Glutamatergic neuron (in vitro differentiated cells): ENCODE data around the gene PRSS22. TPM values are rescaled to one million over a fixed set of nuclear protein-coding genes. Genes with fewer than 3 reads are reported as not detected.

ENCODE experiments used
- DNase-seq: peaks from one replicate; pipeline ENCODE4 v3.0.0; 2022
- H3K27ac Mint-ChIP-seq: one replicate; pipeline ENCODE4 v1.8.0; 2020; ENCODE audit warnings: mild to moderate bottlenecking, mixed read lengths, inconsistent platforms; ENCODE audit not compliant: unreplicated experiment
- H3K27me3 Mint-ChIP-seq: one replicate; pipeline ENCODE4 v1.8.0; 2020; ENCODE audit warnings: mild to moderate bottlenecking, moderate library complexity, mixed read lengths, inconsistent platforms; ENCODE audit not compliant: unreplicated experiment
- H3K36me3 Mint-ChIP-seq: one replicate; pipeline ENCODE4 v1.8.0; 2020; ENCODE audit warnings: mild to moderate bottlenecking, mixed read lengths, inconsistent platforms; ENCODE audit not compliant: unreplicated experiment
- H3K4me1 Mint-ChIP-seq: one replicate; pipeline ENCODE4 v1.8.0; 2020; ENCODE audit warnings: mild to moderate bottlenecking, low read depth, mixed read lengths, inconsistent platforms; ENCODE audit not compliant: unreplicated experiment
- H3K4me3 Mint-ChIP-seq: one replicate; pipeline ENCODE4 v1.8.0; 2020; ENCODE audit warnings: mild to moderate bottlenecking, mixed read lengths, inconsistent platforms; ENCODE audit not compliant: unreplicated experiment
- H3K9me3 Mint-ChIP-seq: one replicate; pipeline ENCODE4 v1.8.0; 2020; ENCODE audit warnings: mild to moderate bottlenecking, moderate library complexity, mixed read lengths, inconsistent platforms; ENCODE audit not compliant: unreplicated experiment
- total RNA-seq: library from RNA; stranded (reverse); fragmentation: NEBNext Ultra II Directional; extraction: Animal tissue kit (Norgen Biotek cat#: 25700); gene quantifications from one replicate; pipeline ENCODE4 v1.2.1, GENCODE V29; 2021; ENCODE audit not compliant: unreplicated experiment
- TF ChIP-seq, protein P1 (sequence below): fragments of 200-600 bp; sonication (generic); IDR thresholded peaks from one replicate; pipeline ENCODE4 v1.5.0; 2021; ENCODE audit not compliant: partially characterized antibody, unreplicated experiment

The PRSS22 gene
- total RNA-seq, 1 donor from 2014 or later: not detected

DNA sequence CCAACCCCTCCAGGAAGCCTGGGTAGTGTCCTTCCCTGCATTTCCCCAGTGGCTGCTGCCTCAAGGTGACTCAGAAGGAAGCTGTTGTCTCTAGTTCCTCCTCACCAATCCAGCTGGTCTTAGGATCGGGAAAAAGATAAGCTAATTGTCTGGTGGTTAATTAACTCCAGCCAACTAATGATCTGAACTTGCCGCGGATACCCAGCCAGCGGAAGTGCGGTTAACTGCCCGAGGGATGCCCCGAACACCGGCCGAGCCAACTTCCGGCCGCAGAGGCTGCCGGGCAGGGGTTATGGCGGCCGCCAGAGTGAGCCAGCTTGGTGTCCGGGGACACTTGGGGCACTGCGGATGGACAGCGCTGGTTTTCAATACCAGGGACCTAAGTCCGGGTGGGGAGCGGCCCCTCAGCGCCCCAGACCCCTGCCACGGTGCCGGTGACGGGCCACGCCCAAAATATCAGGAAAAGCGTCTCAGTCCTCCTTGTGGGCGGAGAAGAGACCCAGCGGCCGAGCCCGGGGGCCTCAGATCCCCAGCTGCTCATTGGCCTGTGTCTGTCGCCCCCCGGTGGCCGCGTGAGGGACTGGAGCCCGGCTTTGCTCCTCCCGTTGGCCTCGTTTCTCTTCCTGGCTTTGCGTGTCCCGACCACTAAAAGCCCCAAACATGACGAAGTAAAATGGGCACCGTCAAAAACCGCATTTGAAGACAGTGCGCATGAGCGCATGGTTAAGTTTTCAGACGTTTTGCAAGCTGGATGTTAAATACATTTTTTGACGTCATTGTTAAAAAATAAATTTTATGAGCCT lies 10.2 kb upstream of the PRSS22 start:
- Mint-ChIP-seq H3K27me3 (peaks cover 11% of the 10 kb centered on the region), H3K9me3 (peaks cover 4% of the 10 kb centered on the region), H3K27ac (peak overlapping the region; percentile 73), H3K4me1 (no peaks in the 10 kb centered on the region), H3K4me3 (peak overlapping the region; percentile 91), H3K36me3 (no peaks in the 10 kb centered on the region)
- TF ChIP-seq, protein P1, sequence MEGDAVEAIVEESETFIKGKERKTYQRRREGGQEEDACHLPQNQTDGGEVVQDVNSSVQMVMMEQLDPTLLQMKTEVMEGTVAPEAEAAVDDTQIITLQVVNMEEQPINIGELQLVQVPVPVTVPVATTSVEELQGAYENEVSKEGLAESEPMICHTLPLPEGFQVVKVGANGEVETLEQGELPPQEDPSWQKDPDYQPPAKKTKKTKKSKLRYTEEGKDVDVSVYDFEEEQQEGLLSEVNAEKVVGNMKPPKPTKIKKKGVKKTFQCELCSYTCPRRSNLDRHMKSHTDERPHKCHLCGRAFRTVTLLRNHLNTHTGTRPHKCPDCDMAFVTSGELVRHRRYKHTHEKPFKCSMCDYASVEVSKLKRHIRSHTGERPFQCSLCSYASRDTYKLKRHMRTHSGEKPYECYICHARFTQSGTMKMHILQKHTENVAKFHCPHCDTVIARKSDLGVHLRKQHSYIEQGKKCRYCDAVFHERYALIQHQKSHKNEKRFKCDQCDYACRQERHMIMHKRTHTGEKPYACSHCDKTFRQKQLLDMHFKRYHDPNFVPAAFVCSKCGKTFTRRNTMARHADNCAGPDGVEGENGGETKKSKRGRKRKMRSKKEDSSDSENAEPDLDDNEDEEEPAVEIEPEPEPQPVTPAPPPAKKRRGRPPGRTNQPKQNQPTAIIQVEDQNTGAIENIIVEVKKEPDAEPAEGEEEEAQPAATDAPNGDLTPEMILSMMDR: peak; percentile 95
- DNase-seq: peak; percentile 98

DNA sequence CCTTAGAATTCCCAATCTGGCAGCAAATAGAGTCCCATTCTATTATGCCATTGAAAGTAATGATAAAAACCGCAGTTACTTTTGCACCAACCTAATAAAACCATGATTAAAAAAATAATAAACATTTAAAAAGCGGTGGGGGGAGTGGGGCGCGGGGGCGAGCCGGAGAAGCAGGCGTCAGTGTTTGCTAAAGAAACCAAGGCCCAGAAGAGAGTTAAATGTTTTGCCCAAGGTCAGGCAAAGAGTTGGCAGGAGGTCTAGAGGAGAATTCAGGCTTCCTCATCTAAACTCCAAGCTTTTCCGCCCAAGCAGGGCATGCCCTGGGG lies 9.7 kb upstream of the PRSS22 start:
- Mint-ChIP-seq H3K9me3 (peaks cover 4% of the 10 kb centered on the region), H3K27ac (peak overlapping the region; percentile 73), H3K4me1 (no peaks in the 10 kb centered on the region), H3K4me3 (peak overlapping the region; percentile 91), H3K36me3 (no peaks in the 10 kb centered on the region), H3K27me3 (peaks cover 11% of the 10 kb centered on the region)
- TF ChIP-seq, protein P1: no peak
- DNase-seq: no peak

DNA sequence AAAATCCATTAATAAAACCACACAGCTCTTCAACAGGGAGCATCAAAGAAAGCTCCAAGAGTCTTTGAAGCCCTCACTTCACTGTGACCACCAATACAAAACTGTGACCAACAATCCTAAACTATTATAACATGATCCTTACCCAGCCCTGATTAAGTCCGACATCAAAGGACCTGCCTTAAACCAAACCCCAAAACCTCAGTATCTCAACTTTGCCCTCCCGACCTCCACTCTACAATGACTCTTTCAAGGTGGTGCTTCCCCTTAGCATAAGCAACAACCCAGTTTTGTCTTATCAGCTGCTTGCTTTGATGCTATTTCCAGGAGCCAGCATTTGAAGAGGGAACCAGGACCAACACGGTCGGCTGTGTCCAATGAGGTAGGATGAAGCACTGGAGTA lies 8.5 kb upstream of the PRSS22 start:
- no peak overlapping the region for H3K4me3 Mint-ChIP-seq
- H3K27me3 Mint-ChIP-seq: peaks cover 11% of the 10 kb centered on the region
- TF ChIP-seq, protein P1: no peak
- no peaks in the 10 kb centered on the region for H3K36me3 Mint-ChIP-seq
- no peaks in the 10 kb centered on the region for H3K4me1 Mint-ChIP-seq
- no peak for DNase-seq
- peaks cover 4% of the 10 kb centered on the region for H3K9me3 Mint-ChIP-seq
- no peak overlapping the region for H3K27ac Mint-ChIP-seq

DNA sequence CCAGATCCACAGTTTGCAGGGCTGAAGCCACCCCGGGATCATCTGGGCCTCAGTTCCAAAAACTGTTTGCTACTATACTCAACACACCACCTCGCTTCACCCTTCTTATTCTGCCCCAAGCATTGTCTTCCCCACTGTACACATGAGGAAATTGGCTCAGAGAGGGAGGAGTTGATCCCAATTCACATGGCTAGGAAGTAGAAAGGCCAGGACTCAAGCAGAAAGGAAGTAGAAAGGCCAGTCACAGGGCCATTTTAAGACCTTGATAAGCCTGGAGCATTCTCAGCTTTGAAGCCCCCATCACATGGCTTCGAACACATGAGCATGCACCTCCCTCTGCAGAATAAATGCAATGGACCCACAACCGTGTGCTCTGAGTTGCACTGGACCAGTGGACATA lies 7.7 kb upstream of the PRSS22 start:
- no peaks in the 10 kb centered on the region for H3K4me1 Mint-ChIP-seq

More for the DNA sequence above, 7.7 kb upstream of the PRSS22 start:
- no peak for DNase-seq
- peaks cover 10% of the 10 kb centered on the region for H3K27me3 Mint-ChIP-seq
- H3K4me3 Mint-ChIP-seq: no peak overlapping the region
- no peak overlapping the region for H3K27ac Mint-ChIP-seq
- H3K9me3 Mint-ChIP-seq: peaks cover 4% of the 10 kb centered on the region
- TF ChIP-seq, protein P1: no peak
- H3K36me3 Mint-ChIP-seq: no peaks in the 10 kb centered on the region
